Right renal cortex interstitium (tissue), 3 donors: Measurements from ENCODE around the gene DBET. TPM values are rescaled to one million over a fixed set of nuclear protein-coding genes. Genes with fewer than 3 reads are reported as not detected.
"Not testable (repeated sequence)": the region's sequence is repeated elsewhere in the genome, so short reads cannot be mapped to it uniquely, and the experiment has no call there.

Experiments used
- DNase-seq, 3 donors: peaks; one replicate each; pipeline ENCODE4 v3.0.0-alpha.2; 2013; ENCODE audit warnings: low read depth in 3 of 3, low spot score in 2 of 3
- polyA plus RNA-seq, 3 donors: library from polyadenylated mRNA; unstranded; fragments of 120-200 nt; gene quantifications; one replicate each; pipeline ENCODE4 v1.2.1, GENCODE V29; 2013; ENCODE audit not compliant: insufficient read length in 3 of 3

Gene DBET
- polyA plus RNA-seq: not detected

GRCh38 chr4:190064342-190064741 lies at the start of gene DBET:
TSS of gene DBET (plus strand) at chr4:190064502.
- not testable (repeated sequence) for DNase-seq

GRCh38 chr4:190014771-190015537 lies 49.3 kb upstream of the DBET start:
- DNase-seq: no peak

GRCh38 chr4:190015538-190016368 lies 48.5 kb upstream of the DBET start:
- DNase-seq: no peak

- DNase-seq: no peak
These were observed 47.7 kb upstream of the DBET start for GRCh38 chr4:190016369-190017289.

GRCh38 chr4:190017357-190018200 lies 46.7 kb upstream of the DBET start:
- DNase-seq: no peak

GRCh38 chr4:190018201-190018920 lies 45.9 kb upstream of the DBET start:
- DNase-seq: no peak

- DNase-seq: no peak
These were observed 45.1 kb upstream of the DBET start for GRCh38 chr4:190019023-190019858.

- DNase-seq: not testable (repeated sequence)
These were observed 44.3 kb upstream of the DBET start for GRCh38 chr4:190019859-190020463.

GRCh38 chr4:190020790-190021717 lies 43.2 kb upstream of the DBET start:
- no peak for DNase-seq

GRCh38 chr4:190021973-190022372 lies 42.3 kb upstream of the DBET start:
- DNase-seq: not testable (repeated sequence)

- not testable (repeated sequence) for DNase-seq
These were observed 41.6 kb upstream of the DBET start for GRCh38 chr4:190022614-190023281.

GRCh38 chr4:190027156-190027555 lies 37.1 kb upstream of the DBET start, which contains the start of gene FRG2:
TSS of gene FRG2 (minus strand) at chr4:190027256. CDS start at chr4:190027204, 52 bp downstream.
- DNase-seq: not testable (repeated sequence)

- DNase-seq: not testable (repeated sequence)
These were observed 33.0 kb upstream of the DBET start for GRCh38 chr4:190031264-190031663.

GRCh38 chr4:190037704-190038388 lies 26.5 kb upstream of the DBET start:
- DNase-seq: not testable (repeated sequence)

GRCh38 chr4:190040873-190041272 lies 23.4 kb upstream of the DBET start:
- DNase-seq: not testable (repeated sequence)
